Stimulated activated memory B cell treated with anti-CD40 and anti-IgM and Interleukin-4, amounts not matched to agents 10 μg/mL and 1 μg/mL and 100 μg/mL, for 72 hours (primary cell): ENCODE results near the gene CCDC85A.

Source experiments
- ATAC-seq: fragments of 150-1000 bp; cut with Tn5 transposase; 2 replicates; pipeline ENCODE4 v1.10.0; 2021
- H3K27ac Mint-ChIP-seq: one replicate; pipeline ENCODE4 v1.8.0; 2022; ENCODE audit warnings: mild to moderate bottlenecking, mixed read lengths
- H3K27me3 Mint-ChIP-seq: one replicate; pipeline ENCODE4 v1.8.0; 2022; ENCODE audit warnings: mixed read lengths
- H3K36me3 Mint-ChIP-seq: one replicate; pipeline ENCODE4 v1.8.0; 2022; ENCODE audit warnings: mixed read lengths
- H3K4me1 Mint-ChIP-seq: one replicate; pipeline ENCODE4 v1.8.0; 2022; ENCODE audit warnings: mixed read lengths
- H3K4me3 Mint-ChIP-seq: one replicate; pipeline ENCODE4 v1.8.0; 2022; ENCODE audit warnings: mild to moderate bottlenecking, moderate library complexity, mixed read lengths
- H3K9me3 Mint-ChIP-seq: one replicate; pipeline ENCODE4 v1.8.0; 2022; ENCODE audit warnings: mixed read lengths

CCDC85A gene

DNA sequence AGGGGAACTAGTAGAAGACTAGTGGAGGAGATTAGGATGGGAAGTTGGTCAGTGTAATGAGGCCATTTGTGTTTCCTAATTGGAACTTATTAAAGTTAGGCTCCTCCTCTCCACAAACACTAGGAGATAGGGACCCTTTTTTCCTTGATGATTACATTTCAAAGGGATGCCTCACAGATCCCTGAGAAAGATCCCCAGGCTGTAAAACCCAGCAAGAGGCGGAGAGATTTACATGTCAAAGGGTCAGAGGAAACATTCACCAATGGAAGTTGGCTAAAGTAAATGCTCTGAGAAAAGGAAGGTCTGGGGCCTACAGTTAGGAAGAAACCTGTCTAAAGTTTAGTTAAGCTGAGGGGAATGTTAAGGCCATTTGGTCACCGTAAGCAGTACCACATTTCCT, 1.4 kb upstream of the CCDC85A start:
- no peak for ATAC-seq
- no peak overlapping the region for H3K4me3 Mint-ChIP-seq
- H3K4me1 Mint-ChIP-seq, result peaks cover 17% of the 10 kb centered on the region
- no peak overlapping the region for H3K27ac Mint-ChIP-seq
- no peaks in the 10 kb centered on the region for H3K36me3 Mint-ChIP-seq
- H3K9me3 Mint-ChIP-seq, result no peaks in the 10 kb centered on the region
- H3K27me3 Mint-ChIP-seq, result peaks cover 66% of the 10 kb centered on the region

DNA sequence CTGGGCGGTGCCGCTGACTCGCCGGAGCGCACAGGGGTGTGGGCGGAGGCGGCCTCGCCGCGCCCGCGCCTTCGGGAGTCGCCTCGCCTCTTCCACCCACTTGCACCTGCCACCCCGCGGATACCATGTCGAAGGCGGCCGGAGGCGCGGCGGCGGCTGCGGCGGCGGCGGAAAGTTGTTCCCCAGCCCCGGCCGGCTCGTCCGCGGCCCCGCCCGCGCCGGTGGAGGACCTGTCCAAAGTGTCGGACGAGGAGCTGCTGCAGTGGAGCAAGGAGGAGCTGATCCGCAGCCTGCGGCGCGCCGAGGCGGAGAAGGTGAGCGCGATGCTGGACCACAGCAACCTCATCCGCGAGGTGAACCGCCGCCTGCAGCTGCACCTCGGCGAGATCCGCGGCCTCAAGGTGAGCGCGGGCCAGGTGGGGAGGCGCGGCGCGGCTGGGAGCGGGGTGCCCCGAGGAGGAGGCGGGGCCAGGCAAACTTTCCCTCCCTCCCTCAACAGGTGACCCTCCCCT, 766 bp downstream of the CCDC85A start:
- Mint-ChIP-seq H3K4me1 (peaks cover 17% of the 10 kb centered on the region), H3K9me3 (no peaks in the 10 kb centered on the region), H3K27ac (no peak overlapping the region), H3K4me3 (peak overlapping the region; percentile 72), H3K27me3 (peaks cover 66% of the 10 kb centered on the region), H3K36me3 (no peaks in the 10 kb centered on the region)
- no peak for ATAC-seq

DNA sequence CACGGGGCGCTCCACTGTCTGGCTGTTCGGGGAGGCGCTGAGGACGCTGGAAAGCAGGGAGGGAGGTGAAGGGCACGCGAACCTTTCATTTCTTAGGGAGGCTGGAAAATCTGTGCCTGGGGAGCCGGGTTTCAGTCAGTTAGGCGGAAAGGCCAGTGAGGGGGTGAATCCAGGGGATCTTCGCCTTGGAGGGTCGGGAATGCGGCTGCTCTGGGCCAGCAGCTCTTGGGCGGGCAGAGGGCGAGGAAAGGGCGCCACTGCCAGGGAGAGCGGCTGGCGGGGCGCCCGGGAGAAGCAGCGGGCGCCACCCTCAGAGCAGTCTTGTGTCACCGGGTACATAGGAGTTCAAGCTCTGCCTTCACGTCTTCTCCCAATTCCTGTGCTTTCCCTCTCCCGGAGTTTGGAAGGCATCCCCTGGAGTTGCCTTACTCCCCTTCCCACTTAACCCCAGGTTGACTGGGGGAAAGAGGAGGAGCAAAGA, 1.4 kb downstream of the CCDC85A start:
- Mint-ChIP-seq H3K36me3 (no peaks in the 10 kb centered on the region), H3K9me3 (no peaks in the 10 kb centered on the region), H3K27ac (no peak overlapping the region), H3K4me1 (peaks cover 17% of the 10 kb centered on the region), H3K4me3 (peak overlapping the region; percentile 72), H3K27me3 (peaks cover 62% of the 10 kb centered on the region)
- ATAC-seq, result no peak

DNA sequence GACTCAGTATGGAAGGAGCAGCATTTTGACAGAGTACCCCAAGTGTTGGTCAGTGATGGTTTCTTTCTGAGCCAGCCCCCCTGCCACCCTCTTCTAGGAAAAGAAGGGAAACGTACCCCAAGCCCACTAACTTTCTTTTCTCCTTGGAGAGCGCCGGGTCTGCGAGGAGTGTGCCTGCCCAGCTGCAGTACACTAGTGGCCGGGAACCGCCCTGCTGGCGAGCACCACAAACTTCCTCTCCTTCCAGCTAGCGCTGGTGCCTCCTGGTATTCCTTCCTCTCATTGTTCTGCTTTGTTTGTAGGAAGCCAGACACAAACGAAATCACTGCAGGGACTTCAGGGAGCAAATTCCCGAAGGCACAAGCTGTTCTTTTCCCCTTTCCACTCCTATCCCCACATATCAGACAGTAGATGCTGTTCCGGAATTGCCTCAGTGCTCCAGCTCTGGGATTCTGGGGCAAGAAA, 1.8 kb downstream of the CCDC85A start:
- Mint-ChIP-seq H3K27me3 (peaks cover 58% of the 10 kb centered on the region), H3K9me3 (no peaks in the 10 kb centered on the region), H3K36me3 (no peaks in the 10 kb centered on the region), H3K27ac (no peak overlapping the region), H3K4me3 (peak overlapping the region; percentile 72), H3K4me1 (peaks cover 17% of the 10 kb centered on the region)
- ATAC-seq, result no peak

DNA sequence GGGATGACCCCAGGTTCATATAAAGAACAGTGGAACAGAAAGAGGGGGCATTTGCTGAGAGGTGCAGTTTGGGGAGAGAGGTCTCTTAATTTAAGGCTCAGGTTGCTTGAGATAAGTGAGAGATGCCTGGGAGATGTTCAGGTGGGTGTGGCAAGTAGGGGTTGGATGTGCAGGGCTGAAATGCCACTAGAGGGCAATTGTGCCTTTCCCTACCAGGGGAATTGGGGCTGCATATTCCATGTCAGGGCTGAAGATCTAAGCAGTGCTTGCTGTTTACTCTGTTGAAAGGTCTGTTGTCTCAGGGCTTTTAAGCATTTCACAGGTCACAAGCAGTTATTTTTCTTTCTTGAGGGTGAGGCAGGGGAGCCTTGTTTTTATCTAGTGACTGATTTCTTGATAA, 7.8 kb downstream of the CCDC85A start:
- Mint-ChIP-seq H3K27ac (no peak overlapping the region), H3K36me3 (no peaks in the 10 kb centered on the region), H3K9me3 (no peaks in the 10 kb centered on the region), H3K4me3 (no peak overlapping the region), H3K4me1 (no peaks in the 10 kb centered on the region), H3K27me3 (peaks cover 31% of the 10 kb centered on the region)
- no peak for ATAC-seq

DNA sequence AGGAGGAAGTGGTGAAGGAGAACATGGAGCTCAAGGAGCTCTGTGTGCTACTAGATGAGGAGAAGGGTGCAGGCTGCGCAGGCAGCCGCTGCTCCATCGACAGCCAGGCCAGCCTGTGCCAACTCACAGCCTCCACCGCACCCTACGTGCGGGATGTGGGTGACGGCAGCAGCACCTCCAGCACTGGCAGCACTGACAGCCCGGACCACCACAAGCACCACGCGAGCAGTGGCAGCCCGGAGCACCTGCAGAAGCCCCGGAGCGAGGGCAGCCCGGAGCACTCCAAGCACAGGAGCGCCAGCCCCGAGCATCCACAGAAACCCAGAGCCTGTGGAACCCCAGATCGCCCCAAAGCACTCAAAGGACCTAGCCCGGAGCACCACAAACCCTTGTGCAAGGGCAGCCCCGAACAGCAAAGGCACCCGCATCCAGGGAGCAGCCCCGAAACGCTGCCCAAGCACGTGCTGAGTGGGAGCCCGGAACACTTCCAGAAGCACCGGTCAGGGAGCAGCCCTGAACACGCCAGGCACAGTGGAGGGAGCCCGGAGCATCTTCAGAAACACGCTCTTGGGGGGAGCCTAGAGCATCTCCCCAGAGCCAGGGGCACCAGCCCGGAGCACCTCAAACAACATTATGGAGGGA, 9.0 kb downstream of the CCDC85A start:
- H3K36me3 Mint-ChIP-seq, result no peaks in the 10 kb centered on the region
- H3K9me3 Mint-ChIP-seq, result no peaks in the 10 kb centered on the region
- H3K4me1 Mint-ChIP-seq, result no peaks in the 10 kb centered on the region
- ATAC-seq, result peak; percentile 22
- H3K27me3 Mint-ChIP-seq, result peaks cover 24% of the 10 kb centered on the region
- no peak overlapping the region for H3K4me3 Mint-ChIP-seq
- no peak overlapping the region for H3K27ac Mint-ChIP-seq

DNA sequence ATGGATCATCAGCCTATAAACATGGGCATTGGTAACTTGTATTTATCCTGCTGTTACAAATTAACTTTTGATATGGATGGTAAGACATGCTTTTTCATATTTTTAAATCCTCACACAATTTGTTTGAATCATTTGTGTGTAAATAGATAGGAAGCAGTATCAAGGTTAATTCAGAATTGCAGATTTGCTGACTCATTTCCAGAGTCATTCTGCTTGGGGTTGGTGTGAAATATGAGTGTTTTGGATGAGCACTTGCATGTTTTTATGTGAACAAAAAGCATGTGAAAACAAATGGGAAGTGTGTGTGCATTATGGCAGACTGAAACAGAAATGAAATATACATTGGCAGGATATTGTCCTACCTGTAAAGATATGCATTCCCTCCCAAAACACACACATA, 11.8 kb downstream of the CCDC85A start:
- peaks cover 23% of the 10 kb centered on the region for H3K27me3 Mint-ChIP-seq
- no peaks in the 10 kb centered on the region for H3K36me3 Mint-ChIP-seq
- ATAC-seq, result no peak
- H3K27ac Mint-ChIP-seq, result no peak overlapping the region
- no peaks in the 10 kb centered on the region for H3K4me1 Mint-ChIP-seq
- H3K9me3 Mint-ChIP-seq, result no peaks in the 10 kb centered on the region
- H3K4me3 Mint-ChIP-seq, result no peak overlapping the region

DNA sequence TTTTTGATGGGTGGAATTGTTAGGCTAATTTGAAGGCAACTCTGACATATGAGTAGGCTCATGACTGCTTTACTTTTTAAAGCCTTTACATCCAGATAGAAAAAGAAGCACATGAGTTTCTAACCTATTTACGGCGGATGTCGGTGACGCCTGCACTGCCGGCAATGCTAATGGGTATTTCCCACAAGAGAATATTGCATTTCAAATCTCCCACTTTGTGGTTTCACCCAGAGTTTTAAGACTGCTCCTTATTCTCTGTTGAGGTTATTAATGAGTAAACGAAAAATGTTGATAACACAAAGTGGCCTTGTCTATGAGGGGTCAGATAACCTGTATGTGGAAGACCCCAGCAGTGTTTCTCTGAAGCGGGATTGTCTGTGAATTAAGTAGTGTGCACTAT, 14.0 kb downstream of the CCDC85A start:
- Mint-ChIP-seq H3K4me1 (no peaks in the 10 kb centered on the region), H3K4me3 (no peak overlapping the region), H3K27me3 (peaks cover 7% of the 10 kb centered on the region), H3K9me3 (no peaks in the 10 kb centered on the region), H3K36me3 (no peaks in the 10 kb centered on the region), H3K27ac (no peak overlapping the region)
- no peak for ATAC-seq

DNA sequence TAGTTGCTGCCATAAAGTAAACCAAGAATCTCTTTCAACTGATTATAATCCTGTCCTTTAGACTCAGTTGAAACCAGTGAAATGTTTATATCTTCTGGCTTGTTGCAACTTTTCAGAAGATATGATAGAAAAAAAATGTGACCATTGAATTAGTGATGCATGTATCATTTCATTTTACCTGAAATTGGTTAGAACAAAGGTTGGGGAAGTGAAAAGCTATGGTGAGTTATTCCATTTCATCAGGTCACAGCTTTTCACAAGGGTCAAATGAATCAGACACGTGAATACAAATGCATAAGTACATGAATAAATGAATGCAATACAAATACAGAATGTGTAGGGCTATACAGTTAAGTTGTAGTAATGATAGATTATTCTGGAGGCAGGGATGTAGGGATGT, 15.1 kb downstream of the CCDC85A start:
- Mint-ChIP-seq H3K9me3 (no peaks in the 10 kb centered on the region), H3K36me3 (no peaks in the 10 kb centered on the region), H3K4me1 (no peaks in the 10 kb centered on the region), H3K27ac (no peak overlapping the region), H3K27me3 (no peaks in the 10 kb centered on the region), H3K4me3 (no peak overlapping the region)
- no peak for ATAC-seq

DNA sequence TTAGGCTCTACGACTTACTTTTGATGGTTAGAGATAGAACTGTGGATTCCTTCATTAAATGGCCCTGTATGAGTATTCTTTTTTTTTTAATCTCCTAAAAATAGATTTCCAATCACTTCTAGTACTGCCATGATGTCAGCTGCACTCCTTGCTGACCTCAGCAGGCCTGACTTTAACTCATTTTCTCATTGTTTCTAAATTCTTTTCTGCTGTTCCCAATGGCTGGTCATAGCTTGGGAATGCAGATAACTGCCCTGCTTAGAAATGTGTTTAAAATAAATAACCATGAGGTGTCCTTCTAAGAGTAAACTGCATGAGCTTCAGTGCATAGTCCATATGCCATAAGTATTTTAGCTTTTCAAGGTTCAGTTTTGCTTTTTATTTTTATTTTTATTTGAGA, 15.7 kb downstream of the CCDC85A start:
- H3K27me3 Mint-ChIP-seq, result no peaks in the 10 kb centered on the region
- no peaks in the 10 kb centered on the region for H3K9me3 Mint-ChIP-seq
- no peak overlapping the region for H3K4me3 Mint-ChIP-seq
- no peak overlapping the region for H3K27ac Mint-ChIP-seq
- H3K4me1 Mint-ChIP-seq, result no peaks in the 10 kb centered on the region
- H3K36me3 Mint-ChIP-seq, result no peaks in the 10 kb centered on the region
- no peak for ATAC-seq

DNA sequence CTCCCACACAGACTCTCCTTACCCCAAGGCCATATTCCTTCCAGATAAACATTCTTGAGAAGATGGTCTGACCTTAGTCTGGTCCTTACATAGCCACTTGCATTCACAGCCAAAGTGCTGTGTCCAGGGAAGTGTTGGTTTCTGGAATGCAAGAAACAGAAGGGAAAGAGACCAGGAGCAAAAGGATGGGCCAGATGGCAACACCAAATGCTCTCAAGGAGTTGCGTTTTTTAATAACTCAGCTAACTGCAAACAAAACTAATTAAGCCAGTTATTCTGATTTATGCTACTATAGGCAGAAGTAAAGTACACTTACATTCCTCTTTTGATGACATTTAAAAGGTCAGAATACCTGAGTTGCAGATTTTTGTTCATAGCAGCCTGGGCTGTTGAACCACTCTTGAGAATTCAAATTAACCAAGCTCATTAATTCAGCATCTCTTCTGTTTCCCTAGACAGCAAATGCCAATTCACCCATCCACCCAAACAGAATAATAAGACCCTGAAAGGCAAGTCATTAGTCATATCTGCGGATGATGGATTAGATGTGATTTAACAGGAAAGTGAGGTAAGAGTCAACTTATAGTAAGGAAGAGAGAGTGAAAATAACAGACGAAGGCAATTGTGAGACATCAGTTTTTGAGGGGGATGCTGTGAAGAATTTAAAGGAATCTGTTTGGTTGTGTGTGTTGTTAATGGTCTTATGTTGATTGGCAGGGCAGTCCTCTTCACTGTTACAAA, 18.8 kb downstream of the CCDC85A start:
- no peak for ATAC-seq
- Mint-ChIP-seq H3K27ac (no peak overlapping the region), H3K4me1 (no peaks in the 10 kb centered on the region), H3K4me3 (no peak overlapping the region), H3K27me3 (no peaks in the 10 kb centered on the region), H3K36me3 (no peaks in the 10 kb centered on the region), H3K9me3 (peaks cover 3% of the 10 kb centered on the region)

DNA sequence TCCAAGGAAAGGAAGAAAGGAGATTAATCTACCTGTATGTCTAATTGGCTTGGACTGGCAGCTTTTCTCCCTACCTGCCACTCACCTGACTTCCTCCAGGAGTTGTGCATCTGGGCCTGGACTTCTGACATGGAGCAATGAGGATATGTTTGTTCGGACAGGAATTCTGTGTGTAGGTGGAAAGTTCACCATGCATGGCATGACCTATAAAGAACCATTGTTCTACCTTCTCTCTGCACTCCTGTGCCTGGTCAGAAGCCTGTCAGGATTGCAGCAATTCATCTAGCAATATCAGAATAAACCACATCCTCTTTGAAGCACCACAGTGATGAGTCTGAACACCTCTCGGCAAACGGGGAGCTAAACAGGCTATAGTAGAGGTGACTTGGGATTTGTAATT, 20.8 kb downstream of the CCDC85A start:
- H3K9me3 Mint-ChIP-seq, result peaks cover 3% of the 10 kb centered on the region
- H3K27ac Mint-ChIP-seq, result no peak overlapping the region

DNA sequence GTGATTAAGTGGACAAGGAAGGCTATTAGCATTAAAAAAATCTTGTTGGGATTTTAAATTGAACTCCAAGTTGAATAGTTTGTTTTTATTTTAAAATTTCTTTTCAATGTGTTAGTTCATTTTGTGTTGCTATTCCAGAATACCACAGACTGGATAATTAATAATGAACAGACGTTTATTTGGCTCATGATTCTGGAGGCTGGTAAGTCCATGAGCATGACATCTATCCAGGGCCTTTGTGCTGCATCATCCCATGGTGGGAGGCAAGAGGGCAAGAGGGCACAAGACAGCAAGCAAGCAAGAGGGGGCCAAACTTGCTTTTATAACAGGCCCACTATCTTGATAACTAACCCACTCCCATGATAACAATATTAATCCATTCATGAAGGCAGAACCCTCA, 22.5 kb downstream of the CCDC85A start:
- Mint-ChIP-seq H3K4me3 (no peak overlapping the region), H3K9me3 (peaks cover 3% of the 10 kb centered on the region), H3K36me3 (no peaks in the 10 kb centered on the region), H3K27me3 (no peaks in the 10 kb centered on the region), H3K4me1 (no peaks in the 10 kb centered on the region), H3K27ac (no peak overlapping the region)
- no peak for ATAC-seq

More for the DNA sequence above, 20.8 kb downstream of the CCDC85A start:
- Mint-ChIP-seq H3K4me1 (no peaks in the 10 kb centered on the region), H3K36me3 (no peaks in the 10 kb centered on the region), H3K27me3 (no peaks in the 10 kb centered on the region), H3K4me3 (no peak overlapping the region)
- ATAC-seq, result no peak

DNA sequence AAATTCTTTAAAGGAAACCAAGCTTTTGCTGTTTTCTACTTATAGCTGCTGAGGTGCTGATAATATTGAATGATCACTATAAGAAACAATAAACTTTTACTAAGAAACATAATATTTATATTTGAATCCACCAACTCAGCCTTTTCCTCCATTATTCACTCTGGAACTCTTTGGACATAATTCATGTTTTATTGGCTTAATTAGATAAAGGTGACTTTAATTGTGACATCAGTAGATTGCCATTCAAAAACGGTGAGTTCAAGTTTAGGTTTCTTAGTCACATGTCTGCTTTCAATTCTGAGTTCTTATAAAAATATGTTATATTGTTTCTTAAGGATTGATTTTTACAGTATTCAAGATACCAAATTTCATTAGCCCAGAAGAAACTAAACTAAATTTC, 24.0 kb downstream of the CCDC85A start:
- no peaks in the 10 kb centered on the region for H3K27me3 Mint-ChIP-seq
- no peak overlapping the region for H3K4me3 Mint-ChIP-seq
- H3K9me3 Mint-ChIP-seq, result peaks cover 3% of the 10 kb centered on the region
- H3K36me3 Mint-ChIP-seq, result no peaks in the 10 kb centered on the region
- ATAC-seq, result no peak
- no peaks in the 10 kb centered on the region for H3K4me1 Mint-ChIP-seq
- no peak overlapping the region for H3K27ac Mint-ChIP-seq

DNA sequence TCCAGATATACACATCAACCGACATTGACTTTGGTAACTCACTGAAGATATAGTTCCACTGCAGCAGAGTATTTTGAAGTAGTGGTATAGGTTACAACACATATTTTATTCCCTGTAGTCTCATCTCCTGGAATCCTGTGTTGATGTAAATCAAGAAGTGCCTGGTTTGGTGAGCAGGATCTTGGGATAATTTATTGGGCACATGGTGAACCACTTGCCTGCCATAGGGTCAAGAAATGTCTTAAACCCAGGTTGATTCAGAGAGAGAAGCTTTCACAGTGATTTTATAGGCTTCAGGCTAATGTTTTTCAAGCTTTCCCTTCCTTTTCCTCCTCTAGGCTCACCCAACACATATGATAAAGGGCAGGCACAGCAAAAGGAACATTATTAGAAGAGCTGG, 24.6 kb downstream of the CCDC85A start:
- H3K9me3 Mint-ChIP-seq, result peaks cover 3% of the 10 kb centered on the region
- H3K27me3 Mint-ChIP-seq, result no peaks in the 10 kb centered on the region
- no peaks in the 10 kb centered on the region for H3K4me1 Mint-ChIP-seq
- no peak for ATAC-seq
- H3K27ac Mint-ChIP-seq, result no peak overlapping the region
- no peaks in the 10 kb centered on the region for H3K36me3 Mint-ChIP-seq
- H3K4me3 Mint-ChIP-seq, result no peak overlapping the region

DNA sequence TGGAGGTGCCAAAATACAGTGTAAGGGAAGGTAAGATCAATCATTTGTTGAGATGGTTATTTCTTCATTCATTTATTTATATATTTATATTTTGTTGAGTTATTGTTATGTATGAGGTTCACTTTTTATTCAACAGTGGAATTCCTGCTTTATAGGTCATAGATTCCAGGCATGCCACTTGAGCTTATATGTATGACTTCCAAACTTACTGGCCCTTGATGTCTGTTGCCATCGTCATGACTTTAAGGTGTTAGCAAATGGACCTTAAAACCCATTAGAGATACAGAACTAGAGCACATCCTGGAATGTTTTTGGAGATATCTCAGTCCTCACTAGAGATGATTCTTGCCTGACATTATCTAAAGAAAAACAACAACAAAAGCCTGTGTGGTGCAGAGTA, 25.9 kb downstream of the CCDC85A start:
- Mint-ChIP-seq H3K27me3 (no peaks in the 10 kb centered on the region), H3K27ac (no peak overlapping the region), H3K4me1 (no peaks in the 10 kb centered on the region), H3K36me3 (no peaks in the 10 kb centered on the region), H3K4me3 (no peak overlapping the region), H3K9me3 (peaks cover 3% of the 10 kb centered on the region)
- ATAC-seq, result no peak
